Measurements from ENCODE around the gene SLC22A4.

GRCh38 chr5:132370181-132370970 lies 76.2 kb downstream of the SLC22A4 start:
- TF ChIP-seq CTCF (IDR thresholded peaks at IDR 0.05) (no peak), POLR2A (IDR thresholded peaks at IDR 0.05) (no peak)

All from ovary (tissue), 3 donors.